Activated effector memory CD4-positive, alpha-beta T cell treated with Interleukin-2 at 50 U/mL for 16 hours (primary cell): Measurements from ENCODE around the gene USF2.
"Not testable (repeated sequence)": the region's sequence is repeated elsewhere in the genome, so short reads cannot be mapped to it uniquely, and the experiment has no call there.

Experiments
- DNase-seq: peaks from one replicate; pipeline ENCODE4 v3.0.0-alpha.2; 2020

Gene USF2

DNA sequence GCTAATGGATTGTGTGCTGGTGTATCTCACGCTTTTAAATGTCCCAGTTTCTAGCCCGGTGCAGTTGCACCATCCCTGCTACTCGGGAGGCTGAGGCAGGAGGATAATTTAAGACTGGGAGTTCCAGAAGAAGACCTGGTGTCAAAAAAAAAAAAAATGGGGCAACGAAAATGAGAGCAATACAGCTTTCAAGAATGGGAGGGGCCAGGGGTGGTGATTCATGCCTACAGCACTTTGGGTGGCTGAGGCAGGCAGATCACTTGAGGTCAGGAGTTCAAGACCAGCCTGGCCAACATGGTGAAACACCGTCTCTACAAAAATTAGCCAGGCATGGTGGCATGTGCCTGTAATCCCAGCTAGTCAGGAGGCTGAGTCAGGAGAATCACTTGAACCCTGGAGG, 17.3 kb downstream of the USF2 start:
- not testable (repeated sequence) for DNase-seq

- DNase-seq = no peak
Measured at GRCh38 chr19:35287713-35288112, 19.0 kb downstream of the USF2 start.

DNA sequence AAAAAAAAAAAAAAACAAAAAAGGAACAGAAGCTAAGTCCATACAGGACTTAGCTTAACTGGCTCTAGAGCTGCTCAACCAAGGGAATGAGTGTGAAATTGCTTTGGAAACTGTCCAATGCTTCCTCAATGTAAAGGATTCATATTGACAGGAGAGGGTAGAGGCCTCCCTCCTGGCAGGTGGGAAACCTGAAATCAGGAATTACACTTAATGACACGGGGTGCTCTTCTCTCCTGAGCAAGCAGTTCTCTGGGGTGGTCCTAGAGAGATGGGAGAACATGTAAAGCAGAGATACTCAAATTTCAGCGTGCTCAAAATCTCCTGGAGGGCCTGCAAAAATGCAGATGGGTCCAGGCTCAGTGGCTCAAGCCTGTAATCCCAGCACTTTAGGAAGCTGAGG, 19.6 kb downstream of the USF2 start:
- DNase-seq = no peak

DNA sequence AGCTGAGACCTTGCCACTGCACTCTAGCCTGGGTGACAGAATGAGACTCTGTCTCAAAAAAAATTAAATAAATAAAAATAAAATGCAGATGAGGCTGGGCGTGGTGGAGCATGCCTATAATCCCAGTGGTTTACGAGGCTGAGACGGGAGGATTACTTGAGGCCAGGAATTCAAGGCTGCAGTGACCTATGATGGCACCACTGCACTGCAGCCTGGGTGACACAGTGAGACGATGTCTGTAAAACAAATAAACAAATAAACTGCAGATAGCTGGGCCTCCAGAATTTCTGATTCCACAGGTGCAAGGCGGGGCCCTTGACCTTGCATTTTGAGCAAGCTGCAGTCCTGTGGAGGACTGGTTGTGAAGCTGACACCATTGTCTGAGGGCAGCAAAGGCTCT, 20.1 kb downstream of the USF2 start:
- DNase-seq = no peak

GRCh38 chr19:35290381-35291127, 21.8 kb downstream of the USF2 start:
- no peak for DNase-seq

DNA sequence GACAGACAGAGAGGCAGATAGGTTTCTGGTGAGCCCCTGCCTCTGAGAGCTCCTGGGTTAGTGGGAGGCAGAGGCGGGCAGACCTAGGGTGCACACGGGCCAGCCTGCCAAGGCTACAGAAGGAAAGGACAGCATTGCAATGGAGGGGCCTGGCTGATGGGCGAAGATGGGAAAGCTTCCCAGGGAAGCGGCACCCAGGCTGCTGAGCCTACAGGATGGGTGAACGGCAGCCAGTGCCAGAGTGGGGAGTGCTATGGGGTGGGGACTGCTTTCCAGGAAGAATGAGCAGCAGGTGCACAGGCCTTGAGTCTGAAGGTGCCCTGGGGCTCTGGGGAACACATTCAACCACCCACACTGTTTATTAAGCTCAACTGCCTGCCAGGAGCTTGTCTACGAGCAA, 22.5 kb downstream of the USF2 start:
- DNase-seq = no peak

GRCh38 chr19:35291916-35292315, 23.2 kb downstream of the USF2 start, which contains the start of gene MAG:
TSS of gene MAG (plus strand) at chr19:35292161. CDS start at chr19:35295409, 3,248 bp downstream.
- DNase-seq = no peak

DNA sequence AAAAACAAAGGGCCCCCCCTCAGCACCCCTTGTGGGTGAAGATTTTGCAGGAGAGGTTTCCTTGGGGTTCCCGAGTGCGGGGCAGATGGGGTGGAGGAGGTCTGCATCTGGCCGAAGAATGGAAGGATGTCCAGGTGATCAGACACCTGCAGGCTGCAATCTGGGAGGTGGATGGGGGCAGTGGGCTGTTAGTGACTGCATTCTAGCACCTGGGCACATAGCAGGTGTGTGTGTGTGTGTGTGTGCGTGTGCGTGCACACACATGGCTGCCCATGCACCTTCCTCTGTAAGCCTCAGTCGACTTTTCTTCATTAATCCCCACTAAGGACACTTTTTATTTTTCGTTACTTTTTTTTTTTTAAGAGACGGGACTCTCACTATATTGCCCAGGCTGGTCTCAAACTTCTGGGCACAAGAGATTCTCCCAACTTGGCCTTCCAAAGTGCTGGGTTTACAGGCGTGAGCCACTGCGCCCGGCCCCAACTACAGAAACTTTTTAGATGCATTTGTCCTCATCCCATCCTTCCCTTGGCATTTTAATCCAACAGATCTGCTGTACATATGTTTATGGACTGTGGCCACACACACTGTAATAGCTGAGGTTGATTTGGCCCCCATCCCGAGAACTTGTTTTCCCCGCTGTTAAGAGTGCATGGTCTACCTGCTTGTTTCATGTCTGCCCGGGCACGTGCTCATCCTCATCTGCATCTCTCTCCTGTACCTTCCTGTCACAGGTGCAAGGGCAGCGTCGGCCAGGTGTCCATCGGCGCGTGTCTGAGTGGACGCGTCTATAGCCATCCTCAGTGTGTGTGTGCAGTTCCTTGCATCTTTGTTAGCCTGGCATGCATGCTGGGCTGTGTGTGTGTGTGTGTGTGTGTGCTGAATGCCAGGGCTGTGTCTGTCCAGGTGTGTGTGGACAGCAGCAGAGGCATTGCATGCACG, 23.9 kb downstream of the USF2 start:
- no peak for DNase-seq

DNA sequence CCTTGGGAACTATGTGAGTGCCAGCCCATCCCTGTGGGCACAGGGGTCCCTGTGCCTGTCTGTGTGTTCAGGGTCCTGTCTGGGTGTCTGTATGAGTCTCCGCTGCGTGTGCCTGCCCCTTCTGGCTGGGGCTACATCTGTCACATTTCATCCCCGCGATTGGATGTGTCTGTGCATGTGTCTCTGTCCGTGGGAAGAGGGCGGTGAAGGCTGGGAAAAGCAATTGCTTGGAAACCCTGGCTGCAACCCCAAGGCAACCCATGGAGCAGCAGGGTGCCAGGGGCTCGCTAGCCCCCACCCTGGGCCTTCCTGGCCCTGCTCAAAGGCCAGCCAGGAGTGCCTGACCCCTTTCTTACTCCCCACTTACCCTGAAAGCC, 24.6 kb downstream of the USF2 start:
- DNase-seq = no peak

DNA sequence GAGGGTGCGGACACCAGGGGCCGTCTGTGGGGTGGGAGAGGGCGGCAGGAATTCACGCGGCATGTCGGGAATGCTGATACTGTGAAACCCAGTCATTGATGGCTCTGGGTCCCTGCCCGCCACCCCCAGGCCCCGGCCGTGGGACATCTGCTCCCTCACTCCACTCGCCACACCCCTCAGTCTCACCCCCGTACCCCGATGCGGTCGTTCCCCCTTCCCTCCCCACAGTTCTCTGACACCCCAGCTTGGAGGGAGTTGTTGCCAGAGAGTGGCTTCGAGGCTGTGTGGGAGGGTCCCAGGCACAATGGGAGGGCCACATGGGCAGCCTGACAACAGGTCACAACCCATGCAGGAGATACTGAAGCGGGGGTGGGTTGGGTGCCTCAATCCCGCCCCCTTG, 25.0 kb downstream of the USF2 start:
- DNase-seq = no peak

DNA sequence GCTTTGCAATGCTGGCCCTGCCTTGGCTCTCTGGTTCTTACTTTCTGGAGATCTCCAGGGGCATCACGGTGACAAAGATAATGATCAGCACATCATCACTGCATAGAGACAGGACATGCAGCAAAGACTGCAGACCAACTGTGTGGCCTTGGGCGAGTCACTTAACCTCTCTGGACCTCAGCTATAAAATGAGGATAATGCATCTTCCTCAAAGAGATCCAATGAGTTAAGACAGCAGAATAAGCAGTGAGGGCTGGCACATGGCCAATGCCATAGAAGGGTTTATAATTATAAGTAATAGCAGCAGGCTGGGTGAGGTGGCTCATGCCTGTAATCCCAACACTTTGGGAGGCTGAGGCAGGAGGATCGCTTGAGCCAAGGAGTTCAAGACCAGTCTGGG, 25.6 kb downstream of the USF2 start:
- DNase-seq = no peak

DNA sequence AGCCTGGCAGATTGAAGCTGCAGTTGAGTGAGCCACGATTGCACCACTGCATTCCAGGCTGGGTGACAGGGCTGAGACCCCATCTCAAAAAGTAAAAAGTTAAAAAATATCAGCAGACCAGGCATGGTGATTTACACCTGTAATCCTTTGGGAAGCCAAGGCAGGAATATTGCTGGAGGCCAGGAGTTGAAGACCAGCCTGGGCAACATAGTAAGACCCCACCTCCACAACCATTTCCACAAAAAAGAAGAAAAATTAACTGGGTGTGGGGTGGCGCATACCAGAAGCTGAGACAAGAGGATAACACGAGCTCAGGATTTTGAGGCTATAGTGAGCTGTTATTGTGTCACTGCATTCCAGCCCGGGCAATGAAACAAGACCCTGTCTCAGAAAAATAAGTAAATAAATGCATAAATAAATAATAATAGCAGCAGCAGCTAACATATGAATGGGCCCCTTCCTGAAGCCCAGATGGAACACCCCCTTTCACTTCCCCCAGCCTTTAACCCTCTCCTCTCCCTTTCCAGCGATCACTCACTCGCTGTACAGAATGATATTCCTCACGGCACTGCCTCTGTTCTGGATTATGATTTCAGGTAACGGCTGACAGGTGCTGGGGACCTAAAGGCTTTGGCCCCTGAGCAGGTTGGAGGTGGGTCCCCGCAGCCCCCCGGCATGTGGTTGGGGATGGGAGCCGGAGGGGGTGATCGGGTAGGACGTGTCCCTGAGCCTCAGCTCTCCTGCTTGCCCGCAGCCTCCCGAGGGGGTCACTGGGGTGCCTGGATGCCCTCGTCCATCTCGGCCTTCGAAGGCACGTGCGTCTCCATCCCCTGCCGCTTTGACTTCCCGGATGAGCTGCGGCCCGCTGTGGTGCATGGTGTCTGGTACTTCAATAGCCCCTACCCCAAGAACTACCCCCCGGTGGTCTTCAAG, 26.4 kb downstream of the USF2 start:
- DNase-seq = no peak

DNA sequence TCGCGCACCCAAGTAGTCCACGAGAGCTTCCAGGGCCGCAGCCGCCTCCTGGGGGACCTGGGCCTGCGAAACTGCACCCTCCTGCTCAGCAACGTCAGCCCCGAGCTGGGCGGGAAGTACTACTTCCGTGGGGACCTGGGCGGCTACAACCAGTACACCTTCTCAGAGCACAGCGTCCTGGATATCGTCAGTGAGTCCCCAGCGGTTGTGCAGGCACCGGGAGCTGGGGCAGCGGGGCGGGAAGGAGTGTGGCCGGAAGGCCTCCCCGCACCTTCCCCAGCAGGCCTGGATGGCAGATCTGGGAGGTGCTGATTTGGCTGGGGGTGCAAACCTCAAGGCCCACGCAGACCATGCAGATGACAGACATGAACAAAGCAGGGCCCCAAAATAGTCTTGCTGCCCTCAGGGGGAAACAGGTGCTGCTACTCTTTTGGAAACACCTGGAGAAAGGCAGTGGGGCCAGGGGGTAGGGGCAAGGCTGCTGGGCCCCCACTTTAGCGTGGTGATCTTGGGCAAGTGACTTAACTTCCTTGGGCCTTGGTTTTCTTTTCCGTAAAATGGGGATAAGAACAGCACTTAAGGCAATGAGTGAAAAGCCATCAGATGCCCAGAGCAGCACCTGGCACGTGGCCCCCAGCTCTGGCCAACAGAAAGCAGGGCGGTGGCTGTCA, 27.2 kb downstream of the USF2 start:
- peak; percentile 29 for DNase-seq

DNA sequence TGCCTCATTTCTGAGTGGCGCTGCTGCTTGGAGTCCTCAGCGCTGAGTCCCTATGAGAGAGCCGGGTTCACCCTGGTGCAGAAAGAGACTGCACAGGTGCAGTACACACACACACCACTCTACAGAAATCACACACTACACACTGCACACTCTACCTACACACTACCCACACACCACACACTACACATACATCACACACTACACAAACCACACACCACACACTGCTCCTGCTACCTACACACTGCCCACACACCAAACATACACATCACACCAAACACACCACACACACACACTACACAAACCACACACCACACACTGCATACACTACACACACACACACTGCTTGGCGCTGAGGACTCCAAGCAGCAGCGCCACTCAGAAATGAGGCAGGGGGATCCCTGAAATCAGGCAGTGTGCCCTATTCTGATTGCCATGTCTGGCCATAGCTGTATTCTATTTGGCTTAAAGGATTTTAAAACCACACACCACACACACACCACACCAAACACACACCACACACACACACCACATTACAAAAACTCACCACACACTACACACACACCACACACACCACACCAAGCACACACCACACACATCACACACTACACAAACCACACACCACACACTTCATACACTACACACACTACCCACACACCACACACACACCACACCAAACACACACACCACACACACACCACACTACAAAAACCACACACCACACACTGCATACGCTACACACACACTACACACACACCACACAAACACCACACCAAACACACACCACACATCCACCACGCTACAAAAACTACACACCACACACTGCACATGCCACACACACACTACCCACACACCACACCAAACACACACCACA, 28.1 kb downstream of the USF2 start:
- no peak for DNase-seq

DNA sequence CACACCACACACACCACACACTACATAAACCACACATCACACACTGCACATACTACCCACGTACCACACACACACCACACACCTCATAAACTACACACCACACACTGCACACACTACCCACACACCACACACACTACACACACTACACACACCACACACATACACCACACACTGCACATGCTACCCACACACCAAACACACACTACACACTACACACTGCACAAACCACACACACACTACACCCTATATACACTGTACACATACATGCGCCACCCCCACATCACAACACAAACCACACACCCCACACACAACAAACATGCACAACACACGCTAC, 28.7 kb downstream of the USF2 start:
- DNase-seq = no peak

DNA sequence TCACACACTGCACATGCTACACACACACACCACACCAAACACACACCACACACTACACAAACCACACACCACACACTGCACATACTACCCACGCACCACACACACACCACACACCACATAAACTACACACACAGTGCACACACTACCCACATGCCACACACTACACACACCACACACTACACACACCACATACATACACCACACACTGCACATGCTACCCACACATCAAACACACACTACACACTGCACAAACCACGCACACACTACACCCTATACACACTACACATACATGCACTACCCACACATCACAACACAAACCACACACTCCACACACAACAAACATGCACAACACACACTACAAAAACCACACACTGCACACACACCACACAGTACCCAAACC, 29.2 kb downstream of the USF2 start:
- no peak for DNase-seq

- no peak for DNase-seq
Measured at GRCh38 chr19:35298561-35298972, 29.8 kb downstream of the USF2 start.

DNA sequence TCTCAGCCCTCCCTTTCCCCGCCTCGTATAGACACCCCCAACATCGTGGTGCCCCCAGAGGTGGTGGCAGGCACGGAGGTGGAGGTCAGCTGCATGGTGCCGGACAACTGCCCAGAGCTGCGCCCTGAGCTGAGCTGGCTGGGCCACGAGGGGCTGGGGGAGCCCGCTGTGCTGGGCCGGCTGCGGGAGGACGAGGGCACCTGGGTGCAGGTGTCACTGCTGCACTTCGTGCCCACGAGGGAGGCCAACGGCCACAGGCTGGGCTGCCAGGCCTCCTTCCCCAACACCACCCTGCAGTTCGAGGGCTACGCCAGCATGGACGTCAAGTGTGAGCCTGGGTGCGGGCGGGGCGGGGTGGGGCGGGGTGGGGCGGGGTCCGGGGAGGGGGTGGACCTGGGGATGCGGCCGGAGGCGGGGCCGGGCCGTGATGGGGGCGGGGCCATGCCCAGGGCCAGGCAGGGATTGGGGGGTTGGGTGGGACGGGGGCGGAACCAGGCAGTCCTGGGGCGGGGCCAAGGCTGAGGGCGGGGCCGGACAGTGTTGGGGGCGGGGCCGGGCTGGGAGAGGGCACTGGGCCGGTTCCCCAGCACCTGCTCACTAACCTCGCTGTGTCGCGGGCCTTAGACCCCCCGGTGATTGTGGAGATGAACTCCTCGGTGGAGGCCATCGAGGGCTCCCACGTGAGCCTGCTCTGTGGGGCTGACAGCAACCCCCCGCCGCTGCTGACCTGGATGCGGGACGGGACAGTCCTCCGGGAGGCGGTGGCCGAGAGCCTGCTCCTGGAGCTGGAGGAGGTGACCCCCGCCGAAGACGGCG, 31.0 kb downstream of the USF2 start:
- no peak for DNase-seq

DNA sequence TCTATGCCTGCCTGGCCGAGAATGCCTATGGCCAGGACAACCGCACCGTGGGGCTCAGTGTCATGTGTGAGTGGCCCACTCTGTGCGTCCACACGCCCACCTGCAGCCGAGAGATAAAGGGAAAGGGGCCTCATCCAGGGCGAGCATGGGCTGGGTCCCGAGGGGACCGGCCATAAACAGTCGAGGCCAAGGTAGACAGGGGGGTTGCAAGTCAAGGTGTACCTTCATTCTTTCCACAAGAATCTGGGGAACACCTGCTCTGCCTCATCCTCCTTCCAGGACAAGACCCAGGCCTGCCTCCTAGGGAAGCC, 31.5 kb downstream of the USF2 start:
- no peak for DNase-seq

DNA sequence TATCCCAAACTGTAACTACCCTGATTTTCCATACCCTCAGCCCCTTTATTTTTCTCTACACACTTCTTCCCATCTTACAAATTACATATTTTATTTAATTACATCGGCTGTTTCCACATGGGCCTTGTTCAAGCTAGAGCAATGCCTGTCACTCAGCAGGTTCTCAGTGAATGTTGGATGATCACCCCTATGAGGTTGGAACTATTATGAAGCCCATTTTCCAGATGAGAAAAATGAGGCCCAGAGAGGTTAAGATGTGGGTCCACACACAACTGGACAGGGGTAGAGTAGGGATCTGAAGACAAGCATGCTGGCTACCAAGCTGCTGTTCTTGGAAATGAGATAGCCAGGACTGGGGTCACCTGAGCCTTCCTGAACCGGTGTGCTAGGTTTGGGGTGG, 33.2 kb downstream of the USF2 start:
- DNase-seq = no peak

DNA sequence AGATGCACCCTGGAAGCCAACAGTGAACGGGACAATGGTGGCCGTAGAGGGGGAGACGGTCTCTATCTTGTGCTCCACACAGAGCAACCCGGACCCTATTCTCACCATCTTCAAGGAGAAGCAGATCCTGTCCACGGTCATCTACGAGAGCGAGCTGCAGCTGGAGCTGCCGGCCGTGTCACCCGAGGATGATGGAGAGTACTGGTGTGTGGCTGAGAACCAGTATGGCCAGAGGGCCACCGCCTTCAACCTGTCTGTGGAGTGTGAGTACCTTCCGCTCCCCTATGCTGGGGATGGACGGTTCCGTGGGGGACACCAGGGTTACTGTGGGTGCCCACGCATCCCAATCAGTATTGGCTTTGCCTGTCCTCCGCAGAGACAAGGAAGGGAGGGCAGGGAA, 33.7 kb downstream of the USF2 start:
- no peak for DNase-seq
